NOMO-1 treated with dmso at 0.1 percent for 144 hours (cell line): ENCODE data around the gene STX16.

ENCODE experiments used
- DNase-seq: peaks from one replicate; lab custom pipeline; 2025; ENCODE audit not compliant: unreplicated experiment; lab: John Stamatoyannopoulos, UW

STX16 gene

DNA sequence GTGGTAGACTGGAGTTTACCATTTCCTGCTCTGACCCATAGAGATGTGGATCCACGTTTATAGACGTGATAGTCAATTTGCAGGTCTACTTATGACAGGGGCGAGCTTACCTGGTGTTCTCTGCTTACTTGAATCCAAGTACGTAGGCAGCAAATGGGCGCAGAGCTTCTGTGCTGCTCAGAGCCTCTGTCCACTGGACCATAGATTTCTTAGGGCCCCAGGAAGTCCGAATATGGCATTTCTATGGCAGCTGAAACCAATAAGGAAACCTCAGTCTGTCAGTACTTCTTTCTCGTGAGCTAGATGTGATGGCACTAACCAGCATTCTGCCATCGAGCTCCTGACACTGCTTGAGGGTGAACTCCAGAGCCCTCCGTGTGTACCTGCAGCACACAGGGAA, 22.0 kb downstream of the STX16 start:
- no peak for DNase-seq

DNA sequence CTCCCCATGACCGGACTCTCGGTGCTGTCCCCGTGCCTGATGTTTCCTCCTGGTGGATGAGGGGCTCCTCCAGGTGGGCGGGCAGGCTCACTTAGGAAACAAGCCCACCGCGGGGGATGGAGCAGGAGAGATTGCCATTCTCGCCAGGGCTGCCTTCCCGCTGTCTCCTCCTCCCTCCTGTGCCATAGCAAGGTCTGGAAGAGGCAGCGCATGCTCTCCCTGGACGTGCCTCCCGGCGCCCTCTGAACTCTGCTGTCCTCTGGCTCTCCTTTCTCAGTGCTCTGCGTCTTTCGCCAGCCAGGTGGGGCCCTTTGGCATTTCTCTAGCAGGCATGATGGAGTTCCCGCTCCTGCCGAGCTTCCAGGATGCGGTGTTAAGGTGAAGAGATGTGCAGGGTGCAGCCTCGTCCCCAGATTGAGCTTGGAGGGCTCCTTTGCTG, 24.1 kb downstream of the STX16 start:
- DNase-seq: no peak

DNA sequence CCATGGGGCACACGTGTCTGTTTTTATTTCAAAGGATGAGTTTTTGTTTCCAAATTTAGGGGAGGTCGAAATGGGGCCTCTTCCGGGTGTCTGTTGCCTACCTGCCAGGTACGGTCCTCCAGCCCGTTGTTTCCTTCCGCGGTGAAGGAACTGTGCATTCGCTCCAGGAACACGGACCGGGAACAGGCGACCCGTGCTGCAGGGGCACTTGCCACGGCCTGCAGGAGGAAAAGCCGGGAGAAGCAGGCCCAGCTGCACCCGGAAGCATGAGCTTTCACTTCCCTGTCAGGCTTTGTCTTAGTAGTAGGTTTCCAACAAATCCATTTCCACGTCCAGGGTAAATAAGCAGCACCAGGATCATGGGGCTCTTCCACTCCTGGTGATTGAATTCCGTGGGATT, 24.6 kb downstream of the STX16 start:
- DNase-seq: no peak

DNA sequence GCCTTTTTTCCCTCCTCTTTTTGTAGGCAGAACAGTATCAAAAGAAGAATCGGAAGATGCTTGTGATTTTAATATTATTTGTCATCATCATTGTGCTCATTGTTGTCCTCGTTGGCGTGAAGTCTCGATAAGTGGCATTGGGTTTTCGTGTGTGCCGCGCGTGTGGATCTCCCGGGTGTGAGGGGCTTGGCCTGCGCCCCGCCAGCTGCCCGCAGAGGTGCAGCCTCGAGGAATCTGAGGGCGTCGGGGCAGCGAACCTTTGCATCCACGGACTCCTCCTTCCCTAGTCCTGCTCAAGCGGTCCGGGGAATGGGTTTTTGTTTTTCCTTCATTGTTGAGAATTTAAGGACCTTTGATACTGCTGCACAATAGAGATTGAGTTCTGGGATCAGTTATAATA, 25.1 kb downstream of the STX16 start:
- DNase-seq: no peak

DNA sequence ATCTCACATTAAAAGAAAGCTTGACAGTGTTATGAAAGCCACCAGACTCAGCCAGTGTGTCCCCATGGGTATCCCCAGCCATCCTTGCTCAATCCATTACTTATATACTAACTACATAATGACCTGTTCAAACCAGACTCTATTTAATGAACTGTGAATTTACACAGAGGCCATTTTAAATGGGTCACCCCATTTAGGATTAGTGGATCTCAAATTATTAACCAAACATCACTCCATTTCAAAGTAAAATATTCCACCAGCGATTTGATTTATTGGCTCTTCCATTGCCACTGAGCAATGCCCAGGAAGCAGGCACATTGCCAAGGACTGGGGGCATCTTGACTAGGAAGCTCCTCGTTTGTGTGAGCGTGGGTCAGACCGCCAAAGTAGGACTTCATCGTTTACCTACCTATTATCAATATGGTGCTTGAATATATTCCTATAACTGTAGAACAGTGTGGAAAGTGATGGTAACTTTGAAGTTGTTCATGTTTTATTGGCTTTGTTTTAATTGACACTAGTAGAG, 26.1 kb downstream of the STX16 start:
- no peak for DNase-seq

DNA sequence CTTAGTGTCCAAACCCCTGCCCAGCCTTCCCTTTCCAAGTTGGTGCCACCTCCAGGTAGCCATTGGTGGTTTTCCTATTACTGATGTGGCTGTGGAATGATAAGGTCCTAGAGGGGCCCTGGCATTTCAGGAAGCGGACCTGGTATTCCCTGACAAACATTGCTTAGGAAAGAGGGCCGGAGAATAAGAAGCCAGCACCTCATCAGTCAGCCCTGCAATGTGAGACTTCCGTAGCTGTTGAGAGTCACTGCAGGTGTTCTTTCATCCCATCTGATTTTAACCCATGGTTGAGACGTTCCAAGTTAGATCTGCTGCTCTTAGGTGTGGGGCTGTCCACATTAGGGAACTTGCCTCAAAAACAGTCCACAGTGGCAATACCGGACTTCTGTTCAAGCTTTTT, 26.7 kb downstream of the STX16 start:
- no peak for DNase-seq

DNA sequence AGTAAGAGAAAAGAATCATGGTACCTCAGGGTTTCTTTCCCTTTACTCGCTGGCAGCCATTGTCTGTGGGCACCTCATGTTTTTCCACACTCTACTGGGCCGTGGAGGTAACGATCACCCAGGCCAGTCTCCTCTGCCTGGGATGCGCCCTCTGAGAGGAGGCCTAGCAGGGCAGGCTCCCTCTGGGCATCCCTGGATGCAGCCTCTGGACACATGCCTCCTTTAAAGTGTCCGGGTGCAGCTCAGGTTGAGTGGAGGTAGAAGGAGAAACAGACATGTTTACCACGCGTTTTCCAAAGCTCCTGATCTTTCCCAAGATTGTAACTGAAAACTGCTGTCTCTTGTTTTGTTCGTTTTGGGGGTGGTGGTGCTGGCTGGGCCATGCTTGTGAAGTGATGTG, 27.7 kb downstream of the STX16 start:
- DNase-seq: no peak

DNA sequence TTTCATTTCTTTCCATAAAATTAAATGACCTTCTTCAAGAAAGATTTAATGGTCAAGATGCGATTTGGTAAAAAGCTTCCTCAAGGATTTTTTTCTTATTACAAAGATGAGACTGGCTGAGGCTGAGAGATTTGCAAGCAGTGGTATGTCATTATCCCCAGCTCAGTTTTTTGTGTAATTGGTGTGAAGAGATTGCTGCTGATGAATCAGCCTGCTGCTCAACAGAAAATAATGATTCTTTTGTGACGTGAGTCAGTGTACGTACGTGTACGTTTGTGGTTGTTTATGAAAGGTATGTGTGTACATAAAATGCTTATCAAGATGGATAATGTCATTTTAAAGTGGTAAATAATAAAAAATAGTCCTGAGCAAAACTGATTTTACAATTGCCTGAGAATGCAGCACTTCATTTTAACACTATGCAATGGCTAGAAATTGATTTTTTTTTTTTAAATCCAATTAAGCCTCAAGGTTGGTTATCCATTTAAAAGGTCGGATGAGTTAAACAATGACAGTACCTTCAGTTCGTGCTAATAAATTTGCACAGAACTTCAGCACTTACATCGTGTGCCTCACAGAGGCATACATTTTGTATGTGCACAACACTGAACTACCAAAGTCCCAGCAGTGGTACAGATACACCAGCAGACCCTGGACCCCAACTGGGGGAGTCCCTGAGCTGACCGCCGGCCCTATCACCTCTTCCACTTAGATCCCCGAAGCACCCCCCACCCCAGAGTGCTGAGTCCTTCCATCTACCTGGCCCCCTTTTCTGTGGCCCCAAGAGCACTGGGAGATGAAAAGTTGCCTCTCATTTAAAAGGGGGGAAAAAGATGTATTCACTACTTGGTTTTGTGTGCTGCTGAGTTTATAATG, 31.8 kb downstream of the STX16 start:
- no peak for DNase-seq

DNA sequence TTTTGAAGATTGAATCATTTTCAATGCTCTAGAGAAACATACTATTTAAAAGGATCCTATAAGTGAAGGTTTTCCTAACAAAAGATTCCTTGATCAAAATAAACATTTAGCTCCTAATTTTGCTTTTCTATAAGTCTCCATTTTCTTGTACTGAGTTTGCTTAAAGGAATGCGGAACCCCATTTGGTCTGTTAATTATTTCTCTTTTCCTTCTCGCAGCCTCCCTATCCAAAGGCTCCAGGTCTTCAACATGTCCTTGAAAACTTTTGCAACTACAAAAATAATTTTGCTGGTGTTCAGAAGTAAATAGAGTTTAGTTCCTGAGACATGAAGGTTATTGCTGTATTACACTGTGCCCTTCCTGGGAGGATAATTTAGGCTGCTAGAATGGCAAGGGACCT, 33.2 kb downstream of the STX16 start:
- DNase-seq: no peak

DNA sequence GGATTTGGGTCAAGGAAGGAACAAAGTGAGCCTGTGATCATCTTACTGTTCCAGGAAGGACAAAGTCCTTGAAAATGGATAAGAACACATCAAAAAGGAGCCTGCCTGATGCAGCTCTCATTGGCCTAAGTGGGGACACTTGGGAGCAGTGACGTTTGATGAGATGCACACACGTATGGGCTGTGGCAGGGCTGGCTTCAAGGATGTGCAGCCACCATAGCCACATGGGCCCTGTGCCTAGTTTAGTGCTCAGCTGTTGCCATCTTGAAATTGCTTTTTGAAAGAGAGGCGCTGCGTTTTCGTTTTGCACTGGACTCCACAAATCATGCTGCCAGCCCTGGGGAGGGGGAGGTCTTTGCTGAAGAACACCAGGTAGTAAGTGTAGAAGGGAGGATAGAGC, 34.9 kb downstream of the STX16 start:
- DNase-seq: no peak

DNA sequence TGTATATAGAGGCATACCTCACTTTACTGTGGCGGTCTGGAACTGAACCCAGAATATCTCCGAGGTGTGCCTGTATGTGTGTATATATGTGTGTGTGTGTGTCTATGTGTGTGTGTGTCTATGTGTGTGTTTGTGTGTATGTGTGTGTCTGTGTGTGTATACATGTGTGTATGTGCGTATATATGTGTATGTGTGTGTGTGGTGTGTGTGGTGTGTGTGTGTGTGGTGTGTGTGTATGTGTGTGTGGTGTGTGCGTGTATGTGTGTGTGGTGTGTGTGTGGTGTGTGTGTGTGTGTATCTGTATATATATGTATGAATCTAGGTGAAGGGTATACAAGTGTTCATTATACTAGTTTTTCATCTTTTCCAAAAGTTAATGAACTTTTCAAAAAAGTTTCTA, 37.3 kb downstream of the STX16 start:
- DNase-seq: no peak

DNA sequence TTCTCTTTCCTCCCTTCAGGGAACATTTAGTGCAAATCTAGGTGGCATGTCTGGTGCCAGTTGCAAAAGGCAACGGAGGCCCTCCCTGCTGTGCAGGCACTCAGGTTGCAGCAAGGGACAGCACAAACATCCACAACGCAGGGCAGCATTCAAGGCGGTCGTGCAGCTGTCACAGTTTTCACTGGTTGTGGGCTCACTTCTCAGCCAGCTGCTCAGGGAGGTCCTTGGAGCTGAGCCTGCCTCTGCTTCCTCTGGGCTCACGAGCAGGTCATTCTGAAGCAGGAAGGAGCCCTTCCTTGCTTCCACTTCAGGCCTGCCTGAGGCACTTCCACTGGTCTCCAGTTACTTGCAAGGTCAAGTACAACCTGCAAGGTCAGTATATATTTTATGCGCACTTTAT, 37.8 kb downstream of the STX16 start:
- DNase-seq: no peak

DNA sequence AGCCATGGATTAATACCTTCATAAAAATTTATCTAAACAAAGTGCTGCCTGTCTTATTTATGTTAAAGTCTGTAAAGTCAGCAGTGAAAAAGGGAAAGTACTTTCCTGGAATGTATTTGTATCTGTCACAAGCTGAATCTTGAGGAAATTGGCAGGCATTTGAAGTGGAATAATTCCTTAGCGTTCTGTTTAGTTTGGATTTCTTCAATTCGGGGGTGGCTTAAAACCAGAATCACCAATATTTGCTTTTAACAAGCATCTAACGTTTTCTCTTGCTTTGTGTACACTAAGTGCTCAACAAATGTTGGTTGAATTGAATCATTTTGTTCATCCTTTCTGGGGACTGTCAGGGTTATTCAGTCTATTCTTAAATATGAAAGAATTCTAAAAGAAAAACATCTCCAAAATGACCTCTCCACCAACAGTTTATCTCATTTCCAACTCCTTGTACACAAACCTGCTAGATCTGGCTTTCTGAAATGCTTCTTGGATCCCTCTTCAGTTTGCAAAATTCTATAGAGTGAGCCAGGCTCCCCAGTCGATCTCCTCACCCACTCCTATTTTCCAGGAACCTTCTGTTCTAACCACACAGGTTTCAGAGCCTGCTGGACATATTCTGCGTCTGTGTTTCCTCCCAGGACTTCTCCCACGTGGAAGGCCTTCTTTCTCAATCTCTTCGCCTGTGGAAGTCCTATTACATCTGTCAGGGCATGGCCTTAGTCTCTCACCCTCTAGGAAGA, 39.5 kb downstream of the STX16 start:
- no peak for DNase-seq

DNA sequence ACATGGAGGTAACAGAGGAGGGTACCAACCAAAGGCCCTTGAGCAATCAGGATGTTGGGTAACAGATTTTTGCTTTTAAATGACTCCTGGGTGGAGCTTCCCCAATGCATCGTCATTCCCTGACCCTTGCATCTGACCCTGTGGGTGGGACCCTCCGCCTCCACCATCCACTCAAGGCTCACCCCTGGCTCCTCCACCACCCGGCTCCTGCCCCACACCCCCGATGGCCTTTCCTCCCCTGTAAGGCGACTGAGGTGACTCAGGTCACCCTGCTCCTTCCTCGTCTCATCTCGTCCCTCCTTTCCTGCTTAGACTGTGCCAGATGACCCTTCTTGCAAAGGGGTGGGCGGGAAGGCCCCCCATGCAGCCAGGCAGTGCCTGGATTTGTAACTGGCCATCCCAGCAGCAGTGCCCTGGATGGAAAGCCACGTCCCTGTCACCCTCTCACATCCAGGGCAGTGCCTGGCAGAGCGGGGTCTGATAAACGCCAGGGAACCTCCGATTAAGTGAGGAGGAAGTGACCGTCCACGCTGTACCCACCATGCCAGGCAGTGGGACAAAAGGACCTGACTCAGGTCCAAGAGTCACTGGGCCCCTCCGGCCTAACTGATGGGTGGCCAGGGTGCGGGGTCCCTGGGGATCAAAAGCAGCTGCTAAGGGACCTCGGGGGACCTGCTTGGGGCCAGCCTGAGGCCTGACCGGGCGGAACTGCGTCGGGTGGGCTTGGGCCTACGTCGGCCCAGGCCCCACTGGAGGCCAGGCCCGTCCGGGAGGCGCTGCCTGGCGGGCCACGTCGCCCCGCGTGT, 40.9 kb downstream of the STX16 start:
- peak; percentile 91 for DNase-seq

DNA sequence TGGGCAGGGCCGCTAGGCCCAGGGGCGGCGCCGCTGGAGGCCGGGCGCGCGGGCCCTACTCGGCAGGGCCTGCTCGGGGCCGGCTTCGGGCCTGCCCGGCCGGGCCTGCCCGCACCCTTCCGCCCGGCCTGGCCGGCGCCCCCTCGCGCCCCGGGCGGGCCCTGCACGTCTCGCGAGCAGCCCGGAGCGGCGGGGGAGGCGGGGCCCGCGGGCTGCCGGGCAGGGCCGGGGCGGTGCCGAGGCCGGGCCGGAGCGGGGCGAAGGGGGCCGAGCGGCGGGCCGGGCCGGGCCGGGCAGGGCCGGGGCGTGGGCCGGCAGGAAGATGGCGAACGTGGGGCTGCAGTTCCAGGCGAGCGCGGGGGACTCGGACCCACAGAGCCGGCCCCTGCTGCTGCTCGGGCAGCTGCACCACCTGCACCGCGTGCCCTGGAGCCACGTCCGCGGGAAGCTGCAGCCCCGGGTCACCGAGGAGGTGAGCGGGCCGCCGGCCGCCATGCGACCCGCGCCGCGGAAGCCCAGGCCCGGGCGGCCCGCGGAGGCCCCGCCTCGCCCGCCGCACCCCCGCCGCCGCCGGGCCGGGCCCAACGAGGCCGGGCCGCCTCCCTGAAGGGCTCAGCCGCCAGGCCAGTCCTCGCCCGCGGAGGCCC, 41.6 kb downstream of the STX16 start, which contains the start of gene NPEPL1:
TSS of gene NPEPL1 (plus strand) at position 222 of the 647 bp plus-strand sequence. CDS start at position 323, 101 bp downstream.
- DNase-seq: peak; percentile 45

DNA sequence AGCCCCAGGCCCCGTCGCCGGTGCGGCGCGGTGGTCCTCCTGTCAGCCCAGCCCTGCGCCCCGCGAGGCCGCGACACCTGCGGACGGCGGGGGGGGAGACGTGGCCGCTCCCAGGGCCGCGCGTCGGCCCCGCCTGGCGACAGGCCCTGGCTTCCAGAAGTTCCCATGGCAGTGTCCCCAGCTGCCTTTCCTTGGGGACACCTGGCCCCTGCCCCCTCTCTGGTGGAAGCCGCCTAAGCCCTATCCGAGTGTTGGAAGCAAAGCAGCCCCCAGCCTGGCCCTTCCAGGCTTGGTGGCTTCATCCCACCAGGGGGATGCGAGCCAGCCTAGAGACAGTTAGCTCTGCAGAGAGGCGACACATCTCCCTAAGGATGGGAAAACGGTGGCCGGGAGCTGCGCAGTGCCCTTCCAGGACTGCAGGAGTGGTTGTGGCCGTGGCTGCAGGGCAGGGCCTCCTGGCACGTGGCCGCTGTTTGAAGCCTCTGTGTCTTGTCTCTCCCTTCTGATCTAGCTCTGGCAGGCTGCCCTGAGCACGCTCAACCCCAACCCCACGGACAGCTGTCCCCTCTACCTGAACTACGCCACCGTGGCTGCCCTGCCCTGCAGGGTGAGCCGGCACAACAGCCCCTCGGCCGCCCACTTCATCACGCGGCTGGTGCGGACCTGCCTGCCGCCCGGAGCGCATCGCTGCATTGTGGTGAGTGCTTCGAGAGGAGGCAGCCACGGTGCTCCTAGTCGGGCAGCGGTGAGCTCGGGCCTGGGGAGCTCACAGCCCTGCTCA, 42.3 kb downstream of the STX16 start:
- no peak for DNase-seq

DNA sequence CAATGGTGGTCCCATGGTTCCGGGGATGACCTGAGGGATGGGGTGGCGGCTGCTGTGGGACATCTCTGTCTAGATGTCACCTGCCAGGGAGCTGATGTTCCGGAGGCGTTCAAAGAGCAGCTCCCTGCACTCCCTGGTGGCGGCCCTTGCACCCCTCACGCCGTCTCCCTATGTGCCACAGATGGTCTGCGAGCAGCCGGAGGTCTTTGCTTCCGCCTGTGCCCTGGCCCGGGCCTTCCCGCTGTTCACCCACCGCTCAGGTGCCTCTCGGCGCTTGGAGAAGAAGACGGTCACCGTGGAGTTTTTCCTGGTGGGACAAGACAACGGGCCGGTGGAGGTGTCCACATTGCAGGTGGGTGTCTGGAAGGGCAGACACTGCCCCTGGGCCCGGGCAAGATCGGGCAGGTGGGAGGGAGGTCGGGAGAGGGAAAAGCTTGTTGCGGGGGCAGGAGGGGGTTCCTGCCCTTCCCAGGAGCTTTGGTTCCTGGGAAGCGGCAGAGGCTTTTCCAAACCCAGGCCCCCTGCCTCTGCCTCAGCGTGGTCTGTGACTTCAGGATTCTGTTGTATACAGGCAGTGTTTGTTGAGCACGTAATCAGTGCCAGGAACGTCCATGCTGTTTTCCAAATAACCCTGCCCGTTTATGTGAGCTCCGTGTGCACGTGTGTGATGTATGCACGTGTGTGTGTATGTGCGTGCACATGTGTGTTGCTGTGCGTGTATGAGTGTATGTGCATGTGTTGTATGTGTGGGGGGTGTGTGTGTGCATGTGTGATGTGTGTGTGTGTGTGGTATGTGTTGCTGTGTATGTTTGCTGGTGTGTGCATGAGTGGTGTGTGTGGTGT, 43.4 kb downstream of the STX16 start:
- no peak for DNase-seq

DNA sequence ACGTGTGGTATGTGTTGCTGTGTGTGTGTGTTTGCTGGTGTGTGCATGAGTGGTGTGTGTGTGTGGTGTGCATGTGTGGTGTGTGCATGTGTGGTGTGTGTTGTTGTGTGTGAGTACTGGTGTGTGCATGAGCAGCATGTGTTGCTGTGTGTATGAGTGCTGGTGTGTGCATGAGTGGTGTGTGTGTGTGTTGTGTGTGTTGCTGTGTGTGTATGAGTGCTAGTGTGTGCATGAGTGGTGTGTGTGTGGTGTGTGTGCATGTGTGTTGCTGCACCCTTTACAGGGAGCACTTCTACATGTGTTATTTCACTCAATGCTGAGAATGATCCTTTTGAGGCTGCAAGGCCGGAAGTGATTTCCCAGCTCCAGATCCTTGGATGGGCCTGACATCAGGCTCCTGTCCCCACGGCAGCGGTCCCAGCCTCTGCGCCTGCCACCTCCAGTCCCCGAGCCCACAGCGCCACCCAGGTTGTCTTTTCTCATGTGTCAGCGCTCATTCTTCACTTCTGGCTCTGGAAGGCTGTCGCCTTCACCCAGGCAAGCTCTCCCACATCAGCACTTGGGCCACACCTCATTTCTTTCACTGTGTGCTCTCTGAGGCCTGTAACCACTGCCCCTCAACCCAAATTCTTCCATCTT, 44.1 kb downstream of the STX16 start:
- DNase-seq: no peak
